Nephron progenitor cell (in vitro differentiated cells): ENCODE data around the gene FNDC3A.

Experiments
- DNase-seq: peaks from one replicate; pipeline ENCODE4 v3.0.0; 2021
- H3K27ac Mint-ChIP-seq: 2 replicates; pipeline ENCODE4 v1.8.0; 2021; ENCODE audit warnings: mild to moderate bottlenecking, moderate library complexity, mixed read lengths
- H3K27me3 Mint-ChIP-seq: 2 replicates; pipeline ENCODE4 v1.8.0; 2021; ENCODE audit warnings: mild to moderate bottlenecking, low read depth, mixed read lengths; ENCODE audit not compliant: poor library complexity
- H3K36me3 Mint-ChIP-seq: 2 replicates; pipeline ENCODE4 v1.8.0; 2021; ENCODE audit warnings: low read depth, mixed read lengths
- H3K4me1 Mint-ChIP-seq: 2 replicates; pipeline ENCODE4 v1.8.0; 2021; ENCODE audit warnings: mixed read lengths
- H3K4me3 Mint-ChIP-seq: 2 replicates; pipeline ENCODE4 v1.8.0; 2021; ENCODE audit warnings: mild to moderate bottlenecking, moderate library complexity, mixed read lengths
- H3K9me3 Mint-ChIP-seq: 2 replicates; pipeline ENCODE4 v1.8.0; 2021; ENCODE audit warnings: mild to moderate bottlenecking, moderate library complexity, mixed read lengths
- CTCF ChIP-seq: fragments of 200-600 bp; sonication (generic); IDR thresholded peaks from 2 replicates; pipeline ENCODE4 v1.5.0; 2021; ENCODE audit warnings: antibody characterized with exemption

The FNDC3A gene

DNA sequence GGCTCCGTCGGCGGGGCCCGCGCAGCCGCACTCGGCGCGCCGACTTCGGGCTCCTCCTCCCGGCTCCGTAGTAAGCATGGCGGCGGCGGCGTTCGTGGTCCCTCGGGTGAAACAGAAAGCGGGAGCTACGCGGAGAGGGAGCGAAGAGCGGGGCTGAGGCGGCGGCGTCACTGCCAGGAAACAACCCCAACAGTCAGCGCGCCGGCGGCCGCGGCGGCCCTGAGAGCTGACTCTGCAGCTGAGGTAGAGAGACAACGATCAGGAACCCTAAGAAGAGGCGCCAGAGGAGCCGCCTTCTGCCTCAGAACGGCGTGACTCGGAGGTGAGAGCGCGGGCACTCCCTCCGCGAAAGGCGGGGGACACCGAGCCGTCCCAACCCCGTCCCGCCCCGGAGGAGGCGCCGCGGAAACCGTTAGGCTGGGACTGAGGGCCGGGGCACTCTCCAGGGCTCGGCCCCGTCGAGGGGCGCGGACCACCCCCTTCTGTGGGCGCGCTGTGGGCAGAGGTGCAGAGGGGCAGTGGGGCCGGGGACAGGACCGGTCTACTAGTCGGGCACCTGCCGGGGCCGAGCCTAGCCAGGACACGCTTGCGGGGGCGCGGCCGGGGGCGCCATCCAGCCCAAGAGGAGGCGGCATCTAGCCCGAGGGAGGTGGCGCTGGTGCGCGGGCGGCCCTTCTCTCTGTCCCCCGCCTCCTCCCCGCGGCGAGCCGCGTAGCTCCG is at the start of gene FNDC3A:
Gene FNDC3A (plus strand): TSS at position 57 of the 720 bp plus-strand sequence. CDS start 30,279 bp downstream, outside the sequence.
- Mint-ChIP-seq H3K4me1 (peaks cover 50% of the 10 kb centered on the region), H3K27me3 (peaks cover 4% of the 10 kb centered on the region), H3K9me3 (peaks cover 36% of the 10 kb centered on the region), H3K27ac (peak within 1 kb of the TSS; percentile 97), H3K4me3 (peak within 1 kb of the TSS; percentile 97), H3K36me3 (peaks cover 25% of the 10 kb centered on the region)
- peak; percentile 86 for DNase-seq
- TF ChIP-seq CTCF: no peak

DNA sequence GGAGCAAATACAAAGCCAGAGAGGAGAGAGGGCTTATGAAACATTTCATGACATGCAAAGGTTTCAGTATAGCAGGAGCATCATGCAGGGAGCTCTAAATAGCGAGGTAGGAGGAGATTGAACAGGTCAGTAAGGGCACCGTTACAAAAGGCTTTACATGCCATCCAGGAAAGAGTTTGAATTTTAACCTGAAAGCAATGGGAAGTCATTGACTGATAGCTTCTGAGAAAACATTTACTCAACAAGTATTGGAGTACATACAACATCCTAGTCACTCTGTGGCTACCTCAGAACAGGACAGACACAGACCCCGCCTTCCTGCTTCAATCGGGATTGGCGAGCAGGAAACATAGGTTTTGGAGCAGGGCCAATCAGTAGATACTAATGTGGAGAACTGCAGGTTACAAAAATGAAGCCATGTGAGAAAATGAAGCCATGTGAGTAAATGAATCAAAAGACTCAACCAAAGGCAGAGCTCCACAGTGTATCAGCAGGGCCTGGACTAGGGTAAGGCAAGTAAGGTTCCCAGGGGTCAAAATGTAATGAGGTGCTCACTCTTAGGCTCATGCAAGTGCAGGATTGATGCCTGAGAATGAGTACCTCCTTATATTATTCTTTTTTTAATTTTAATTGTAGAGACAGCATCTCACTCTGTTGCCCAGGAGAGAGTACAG is 46.8 kb upstream of the FNDC3A start:
- peaks cover 20% of the 10 kb centered on the region for H3K9me3 Mint-ChIP-seq

GRCh38 chr13:48930918-48931317 is 44.8 kb upstream of the FNDC3A start:
- Mint-ChIP-seq H3K27me3 (no peaks in the 10 kb centered on the region), H3K36me3 (no peaks in the 10 kb centered on the region), H3K9me3 (peaks cover 36% of the 10 kb centered on the region), H3K27ac (no peak overlapping the region), H3K4me1 (no peaks in the 10 kb centered on the region), H3K4me3 (no peak overlapping the region)
- DNase-seq: no peak
- no peak for TF ChIP-seq CTCF

More for the DNA sequence above, 46.8 kb upstream of the FNDC3A start:
- Mint-ChIP-seq H3K27me3 (no peaks in the 10 kb centered on the region), H3K36me3 (no peaks in the 10 kb centered on the region), H3K4me3 (no peak overlapping the region), H3K4me1 (no peaks in the 10 kb centered on the region), H3K27ac (no peak overlapping the region)
- DNase-seq: no peak
- no peak for TF ChIP-seq CTCF

DNA sequence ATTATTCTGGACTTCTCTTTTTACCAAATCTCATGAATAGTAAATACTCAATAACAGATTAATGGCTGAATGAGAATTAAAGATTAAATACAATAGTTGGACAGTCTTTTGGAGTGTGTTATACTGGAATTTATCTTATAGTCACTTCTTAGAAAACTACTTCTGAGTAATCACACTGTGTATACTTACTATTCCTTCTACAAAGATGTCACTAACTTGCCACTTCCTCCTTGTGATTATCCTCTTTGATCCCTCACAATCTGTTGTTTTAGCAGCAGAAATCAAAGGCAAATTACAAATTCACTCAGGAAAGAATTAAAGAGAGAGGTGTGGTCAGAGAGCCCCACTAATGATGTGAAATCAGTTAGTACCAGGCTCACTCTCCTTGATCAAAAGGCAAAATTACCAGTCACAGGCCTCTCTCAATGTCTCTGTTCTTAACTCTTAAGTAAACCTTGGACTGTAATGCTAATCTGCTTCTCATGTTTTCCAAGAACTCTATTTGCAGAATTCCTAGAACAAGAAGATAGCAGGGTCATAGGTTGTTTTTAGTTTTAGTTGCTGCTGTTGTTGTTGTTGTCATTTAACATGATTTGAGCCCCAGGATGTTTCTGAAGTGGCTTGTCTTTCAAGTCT is 37.3 kb upstream of the FNDC3A start:
- Mint-ChIP-seq H3K9me3 (peaks cover 21% of the 10 kb centered on the region), H3K4me1 (peaks cover 12% of the 10 kb centered on the region), H3K27ac (peak overlapping the region; percentile 26), H3K27me3 (no peaks in the 10 kb centered on the region), H3K36me3 (no peaks in the 10 kb centered on the region), H3K4me3 (no peak overlapping the region)
- no peak for DNase-seq
- TF ChIP-seq CTCF: no peak

GRCh38 chr13:48939728-48940127 is 36.0 kb upstream of the FNDC3A start:
- no peak for TF ChIP-seq CTCF
- Mint-ChIP-seq H3K36me3 (no peaks in the 10 kb centered on the region), H3K27me3 (no peaks in the 10 kb centered on the region), H3K4me1 (peaks cover 17% of the 10 kb centered on the region), H3K9me3 (peaks cover 8% of the 10 kb centered on the region), H3K4me3 (no peak overlapping the region), H3K27ac (no peak overlapping the region)
- no peak for DNase-seq
